Trophoblast cell (in vitro differentiated cells and primary cell): ENCODE results near the gene CALML3.
A peak's percentile ranks its signal among the peaks of the same experiment; 100 is the strongest.

Source experiments
- DNase-seq, 2 donors: peaks; one replicate each; pipeline ENCODE4 v3.0.0-alpha.2; 2016
- H2AFZ ChIP-seq: 2 replicates; pipeline ENCODE4 v1.6.1; 2013; ENCODE audit warnings: low read length, moderate library complexity, mild to moderate bottlenecking; ENCODE audit not compliant: insufficient read depth, poor library complexity
- H2AK5ac ChIP-seq: 2 replicates; pipeline ENCODE4 v1.6.1; 2013; ENCODE audit warnings: mild to moderate bottlenecking, low read length
- H2BK120ac ChIP-seq: 2 replicates; pipeline ENCODE4 v1.6.1; 2013; ENCODE audit warnings: low read length, mild to moderate bottlenecking, moderate library complexity; ENCODE audit not compliant: insufficient read depth, poor library complexity
- H2BK12ac ChIP-seq: 2 replicates; pipeline ENCODE4 v1.6.1; 2013; ENCODE audit warnings: mild to moderate bottlenecking, low read length, moderate library complexity
- H2BK5ac ChIP-seq: 2 replicates; pipeline ENCODE4 v1.6.1; 2013; ENCODE audit warnings: low read length, low read depth, moderate library complexity, mild to moderate bottlenecking; ENCODE audit not compliant: poor library complexity
- H3K14ac ChIP-seq: 2 replicates; pipeline ENCODE4 v1.6.1; 2013; ENCODE audit warnings: mild to moderate bottlenecking, low read length
- H3K18ac ChIP-seq: 2 replicates; pipeline ENCODE4 v1.6.1; 2013; ENCODE audit warnings: mild to moderate bottlenecking, low read length
- H3K23ac ChIP-seq: 2 replicates; pipeline ENCODE4 v1.6.1; 2013; ENCODE audit warnings: low read length
- H3K27ac ChIP-seq: 2 replicates; pipeline ENCODE4 v1.5.1; 2013; ENCODE audit warnings: low read depth, mild to moderate bottlenecking, inconsistent platforms, low read length, moderate library complexity
- H3K27me3 ChIP-seq: 2 replicates; pipeline ENCODE4 v1.6.1; 2013; ENCODE audit warnings: inconsistent platforms, mild to moderate bottlenecking, low read length, moderate library complexity; ENCODE audit not compliant: insufficient read depth
- H3K36me3 ChIP-seq, 2 experiments: 1 replicate in 1 of 2; 2 replicates in 1 of 2; pipeline ENCODE4 v1.6.1; 2013; ENCODE audit warnings: low read length in 2 of 2, mild to moderate bottlenecking in 2 of 2, moderate library complexity in 1 of 2; ENCODE audit not compliant: insufficient read depth in 2 of 2, control insufficient read depth in 1 of 2
- H3K4ac ChIP-seq: 2 replicates; pipeline ENCODE4 v1.6.1; 2013; ENCODE audit warnings: low read depth, mild to moderate bottlenecking, low read length, moderate library complexity
- H3K4me1 ChIP-seq, 2 experiments: 1 replicate in 1 of 2; 2 replicates in 1 of 2; pipeline ENCODE4 v1.6.1; 2013; ENCODE audit warnings: low read length in 2 of 2, mild to moderate bottlenecking in 2 of 2, moderate library complexity in 1 of 2; ENCODE audit not compliant: insufficient read depth in 2 of 2, control insufficient read depth in 1 of 2
- H3K4me2 ChIP-seq: 2 replicates; pipeline ENCODE4 v1.6.1; 2013; ENCODE audit warnings: inconsistent platforms, mild to moderate bottlenecking, low read length, moderate library complexity
- H3K4me3 ChIP-seq: 2 replicates; pipeline ENCODE4 v1.5.1; 2013; ENCODE audit warnings: mild to moderate bottlenecking, low read depth, low read length, inconsistent platforms
- H3K79me1 ChIP-seq: one replicate; pipeline ENCODE4 v1.6.1; 2013; ENCODE audit warnings: low read length
- H3K79me2 ChIP-seq: 2 replicates; pipeline ENCODE4 v1.6.1; 2013; ENCODE audit warnings: low read length, mild to moderate bottlenecking; ENCODE audit not compliant: control insufficient read depth, insufficient read depth, poor library complexity
- H3K9ac ChIP-seq: 2 replicates; pipeline ENCODE4 v1.6.1; 2013; ENCODE audit warnings: mild to moderate bottlenecking, low read length
- H3K9me3 ChIP-seq: 2 replicates; pipeline ENCODE4 v1.6.1; 2013; ENCODE audit warnings: low read depth, mild to moderate bottlenecking, control low read depth, inconsistent platforms, low read length; ENCODE audit not compliant: insufficient read depth
- H4K12ac ChIP-seq: 2 replicates; pipeline ENCODE4 v1.6.1; 2013; ENCODE audit warnings: low read depth, mild to moderate bottlenecking, low read length, moderate library complexity
- H4K8ac ChIP-seq: 2 replicates; pipeline ENCODE4 v1.6.1; 2013; ENCODE audit warnings: low read depth, mild to moderate bottlenecking, low read length, moderate library complexity
- H4K91ac ChIP-seq: one replicate; pipeline ENCODE4 v1.6.1; 2013; ENCODE audit warnings: low read depth, mild to moderate bottlenecking, low read length, moderate library complexity
- WGBS: extraction: QIAGEN DNeasy Blood & Tissue Kit; methylation state at CpG from one replicate; pipeline ENCODE4 v1.1.7; 2013; ENCODE audit warnings: missing lambda C conversion rate; ENCODE audit not compliant: insufficient read length, insufficient coverage; ENCODE audit errors: extremely low coverage; 5-methylcytosine and 5-hydroxymethylcytosine counted together

Gene CALML3

DNA sequence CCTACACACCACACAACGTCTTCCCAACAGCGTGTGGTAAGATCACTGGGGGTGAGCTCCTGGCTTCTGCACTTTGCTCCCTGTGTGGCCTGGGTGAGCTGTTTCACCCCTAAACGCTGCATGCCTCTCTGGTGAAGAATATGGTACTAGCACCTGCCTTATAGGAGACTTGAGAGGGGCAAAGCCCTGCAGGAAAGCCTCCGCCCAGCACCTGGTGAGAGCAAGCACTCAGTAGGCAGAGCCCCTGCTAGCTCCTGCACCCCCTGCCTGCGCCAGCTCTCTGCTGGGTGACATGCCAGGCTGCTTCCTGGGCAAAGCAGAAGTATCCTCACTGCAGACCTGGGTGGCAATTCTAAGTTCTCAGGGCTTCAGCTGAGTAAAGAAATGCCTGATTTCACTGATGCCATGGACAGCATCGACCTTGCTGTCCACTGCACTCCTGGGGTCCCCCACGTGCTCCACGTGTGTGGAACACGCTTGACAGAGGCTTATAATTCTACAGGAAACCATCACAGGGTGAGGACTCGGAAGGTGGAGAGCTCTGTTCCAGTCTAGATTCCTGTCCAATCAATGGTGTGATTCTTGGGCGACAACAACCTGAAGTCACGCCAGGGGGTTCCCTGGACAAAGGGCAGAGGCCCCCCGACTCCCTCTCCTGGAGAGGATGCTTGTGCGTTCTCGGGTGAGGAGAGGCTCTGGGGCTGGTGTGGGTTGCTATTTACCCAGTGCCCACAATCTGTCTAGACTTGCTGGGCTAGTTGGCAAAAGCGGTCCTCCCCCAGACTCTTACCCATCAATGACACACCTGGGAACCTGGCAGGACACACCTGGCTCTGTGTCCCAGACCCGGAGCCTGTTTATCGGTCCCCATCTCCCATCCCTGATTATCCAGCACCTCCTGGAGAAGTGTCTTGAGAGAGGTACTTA is 20.4 kb upstream of the CALML3 start:
- no peak overlapping the region for H3K27ac ChIP-seq
- H2BK12ac ChIP-seq, result peak overlapping the region; percentile 19
- H2BK120ac ChIP-seq, result peak overlapping the region; percentile 12
- no peak overlapping the region for H2BK5ac ChIP-seq
- H3K18ac ChIP-seq, result peak overlapping the region; percentile 7
- H4K91ac ChIP-seq, result peak overlapping the region; percentile 22
- H3K4me2 ChIP-seq, result no peak overlapping the region
- H3K14ac ChIP-seq, result peak overlapping the region; percentile 7
- no peaks in the 10 kb centered on the region for H3K36me3 ChIP-seq
- no peaks in the 10 kb centered on the region for H3K27me3 ChIP-seq
- H3K9me3 ChIP-seq, result no peaks in the 10 kb centered on the region
- no peak overlapping the region for H2AFZ ChIP-seq
- H4K8ac ChIP-seq, result no peak overlapping the region
- H3K9ac ChIP-seq, result no peak overlapping the region
- peaks cover 3% of the 10 kb centered on the region for H3K79me2 ChIP-seq
- H4K12ac ChIP-seq, result no peak overlapping the region
- DNase-seq, result no peak
- H3K4me3 ChIP-seq, result no peak overlapping the region
- no peak overlapping the region for H3K4ac ChIP-seq
- WGBS, result 100% methylated on average over 1 of the region's 18 CpGs
- peaks cover 18% of the 10 kb centered on the region for H3K79me1 ChIP-seq
- H3K23ac ChIP-seq, result no peak overlapping the region
- H2AK5ac ChIP-seq, result peak overlapping the region; percentile 27
- H3K4me1 ChIP-seq, result peaks cover 26 to 35% of the 10 kb centered on the region in 2 experiments

GRCh38 chr10:5506246-5506645 is 18.5 kb upstream of the CALML3 start:
- peak overlapping the region; percentile 54 for H3K14ac ChIP-seq
- H3K27me3 ChIP-seq, result no peaks in the 10 kb centered on the region
- H2AK5ac ChIP-seq, result peak overlapping the region; percentile 6
- peak overlapping the region; percentile 9 for H4K91ac ChIP-seq
- no peak overlapping the region for H3K4ac ChIP-seq
- peak overlapping the region; percentile 27 for H2BK12ac ChIP-seq
- H2AFZ ChIP-seq, result no peak overlapping the region
- H3K18ac ChIP-seq, result peak overlapping the region; percentile 14
- DNase-seq, result no peak
- H2BK5ac ChIP-seq, result no peak overlapping the region
- peaks cover 26 to 33% of the 10 kb centered on the region in 2 experiments for H3K4me1 ChIP-seq
- no peak overlapping the region for H3K23ac ChIP-seq
- peaks cover 2% of the 10 kb centered on the region for H3K79me2 ChIP-seq
- H3K9me3 ChIP-seq, result no peaks in the 10 kb centered on the region
- H3K27ac ChIP-seq, result no peak overlapping the region
- peaks cover 18% of the 10 kb centered on the region for H3K79me1 ChIP-seq
- H3K4me3 ChIP-seq, result no peak overlapping the region
- no CpG with 5 or more reads among the region's 2 CpGs for WGBS
- H3K9ac ChIP-seq, result no peak overlapping the region
- H4K8ac ChIP-seq, result no peak overlapping the region
- H3K36me3 ChIP-seq, result no peaks in the 10 kb centered on the region
- H3K4me2 ChIP-seq, result no peak overlapping the region
- H4K12ac ChIP-seq, result no peak overlapping the region
- peak overlapping the region; percentile 4 for H2BK120ac ChIP-seq

DNA sequence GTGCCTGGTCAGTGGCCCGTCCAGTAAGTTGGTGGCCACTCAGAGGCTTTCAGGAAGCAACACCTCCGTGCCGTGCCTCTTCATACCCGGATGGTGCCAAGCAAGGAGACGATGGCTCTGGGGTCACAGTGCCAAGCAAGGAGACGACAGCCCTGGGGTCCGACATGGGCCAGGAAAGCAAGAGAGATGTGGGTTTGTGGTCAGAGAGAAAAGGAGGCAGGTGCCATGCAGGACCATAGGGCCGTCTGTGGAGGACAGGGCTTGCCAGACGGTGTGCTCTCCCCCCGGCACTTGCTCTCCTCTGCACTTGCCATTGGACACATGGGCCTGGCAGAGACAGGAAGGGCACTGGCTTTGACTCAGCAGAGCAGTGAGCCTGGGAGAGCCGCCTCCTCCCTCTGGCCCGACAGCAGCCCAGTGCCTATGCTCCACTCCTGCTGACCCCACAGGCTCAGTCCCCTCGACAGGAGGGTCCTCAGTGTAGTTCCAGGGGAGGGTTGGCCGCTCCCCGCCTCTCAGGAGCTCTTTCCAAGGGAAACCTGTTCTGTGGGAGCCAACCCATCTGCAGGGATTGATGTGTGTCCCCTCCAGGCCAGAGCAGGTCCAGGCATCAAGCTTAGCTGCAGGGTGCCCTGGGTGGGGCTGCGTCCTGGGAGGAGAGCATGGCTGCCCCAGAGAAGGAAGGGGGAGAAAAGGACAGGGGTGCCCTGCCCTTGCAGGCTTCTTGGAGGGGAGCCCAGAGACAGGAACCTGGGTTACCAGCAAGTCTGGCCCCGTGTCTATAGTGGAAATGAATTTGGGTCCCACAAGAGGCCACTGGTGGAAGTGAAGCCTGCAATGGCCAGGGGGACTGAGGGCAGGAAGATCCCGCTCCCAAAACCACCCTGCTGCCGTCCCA is 17.8 kb upstream of the CALML3 start:
- Histone ChIP-seq H2BK12ac (peak overlapping the region; percentile 37), H3K4ac (no peak overlapping the region), H4K12ac (no peak overlapping the region), H4K8ac (no peak overlapping the region), H3K4me3 (no peak overlapping the region), H3K4me1 (peaks cover 25 to 33% of the 10 kb centered on the region in 2 experiments), H2AK5ac (peak overlapping the region; percentile 31), H3K79me1 (peaks cover 18% of the 10 kb centered on the region), H3K27ac (no peak overlapping the region), H3K23ac (no peak overlapping the region), H3K9me3 (no peaks in the 10 kb centered on the region), H3K4me2 (no peak overlapping the region), H3K14ac (peak overlapping the region; percentile 54), H3K36me3 (no peaks in the 10 kb centered on the region), H2BK5ac (no peak overlapping the region), H3K27me3 (no peaks in the 10 kb centered on the region), H2BK120ac (peak overlapping the region; percentile 5), H3K79me2 (peaks cover 2% of the 10 kb centered on the region), H2AFZ (no peak overlapping the region), H3K18ac (peak overlapping the region; percentile 14), H3K9ac (no peak overlapping the region), H4K91ac (peak overlapping the region; percentile 9)
- DNase-seq, result no peak
- WGBS, result no CpG with 5 or more reads among the region's 19 CpGs

- no peak overlapping the region for H2AFZ ChIP-seq
- peaks cover 12% of the 10 kb centered on the region for H3K79me1 ChIP-seq
- no peaks in the 10 kb centered on the region for H3K9me3 ChIP-seq
- H3K23ac ChIP-seq, result no peak overlapping the region
- H3K4me3 ChIP-seq, result no peak overlapping the region
- no peak overlapping the region for H3K18ac ChIP-seq
- H2BK12ac ChIP-seq, result peak overlapping the region; percentile 83
- no peaks in the 10 kb centered on the region for H3K27me3 ChIP-seq
- H4K12ac ChIP-seq, result no peak overlapping the region
- peak overlapping the region; percentile 44 for H2BK120ac ChIP-seq
- no peak overlapping the region for H3K9ac ChIP-seq
- peak overlapping the region; percentile 10 for H3K14ac ChIP-seq
- H3K4ac ChIP-seq, result no peak overlapping the region
- no peak overlapping the region for H4K8ac ChIP-seq
- peaks cover 2% of the 10 kb centered on the region for H3K79me2 ChIP-seq
- H3K27ac ChIP-seq, result no peak overlapping the region
- H2BK5ac ChIP-seq, result no peak overlapping the region
- H3K4me1 ChIP-seq, result peaks cover 18 to 26% of the 10 kb centered on the region in 2 experiments
- H3K4me2 ChIP-seq, result no peak overlapping the region
- no peak for DNase-seq
- H3K36me3 ChIP-seq, result no peaks in the 10 kb centered on the region
- WGBS, result no CpG with 5 or more reads among the region's 14 CpGs
- H4K91ac ChIP-seq, result peak overlapping the region; percentile 1
- H2AK5ac ChIP-seq, result no peak overlapping the region
Measured at GRCh38 chr10:5507649-5508131, 17.1 kb upstream of the CALML3 start.
